ENCODE data around the gene SLC39A11.
"Not testable (repeated sequence)": the region's sequence is repeated elsewhere in the genome, so short reads cannot be mapped to it uniquely, and the experiment has no call there.

SLC39A11 gene

DNA sequence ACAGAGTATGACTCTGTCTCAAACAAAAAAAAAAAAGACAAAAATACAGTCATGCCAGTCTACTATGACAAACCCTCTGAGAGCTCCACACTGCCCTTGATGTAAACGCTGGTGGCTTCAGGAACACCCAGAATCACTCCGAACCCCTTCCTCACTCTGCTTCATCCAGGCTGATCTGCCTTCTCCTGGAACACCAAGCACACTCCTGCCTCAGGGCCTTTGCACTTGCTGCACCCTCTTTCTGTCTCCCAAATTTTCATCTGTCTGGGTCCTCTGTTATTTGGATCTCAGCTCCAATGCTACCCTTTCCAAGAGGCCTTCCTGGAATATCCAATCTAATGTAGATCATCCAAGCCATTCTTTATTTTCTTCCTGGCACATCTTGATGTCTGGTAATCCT, 7.9 kb upstream of the SLC39A11 start:
- DNase-seq (ENCODE audit: extremely low read depth, low read depth) = no peak
- TF ChIP-seq, protein P1, sequence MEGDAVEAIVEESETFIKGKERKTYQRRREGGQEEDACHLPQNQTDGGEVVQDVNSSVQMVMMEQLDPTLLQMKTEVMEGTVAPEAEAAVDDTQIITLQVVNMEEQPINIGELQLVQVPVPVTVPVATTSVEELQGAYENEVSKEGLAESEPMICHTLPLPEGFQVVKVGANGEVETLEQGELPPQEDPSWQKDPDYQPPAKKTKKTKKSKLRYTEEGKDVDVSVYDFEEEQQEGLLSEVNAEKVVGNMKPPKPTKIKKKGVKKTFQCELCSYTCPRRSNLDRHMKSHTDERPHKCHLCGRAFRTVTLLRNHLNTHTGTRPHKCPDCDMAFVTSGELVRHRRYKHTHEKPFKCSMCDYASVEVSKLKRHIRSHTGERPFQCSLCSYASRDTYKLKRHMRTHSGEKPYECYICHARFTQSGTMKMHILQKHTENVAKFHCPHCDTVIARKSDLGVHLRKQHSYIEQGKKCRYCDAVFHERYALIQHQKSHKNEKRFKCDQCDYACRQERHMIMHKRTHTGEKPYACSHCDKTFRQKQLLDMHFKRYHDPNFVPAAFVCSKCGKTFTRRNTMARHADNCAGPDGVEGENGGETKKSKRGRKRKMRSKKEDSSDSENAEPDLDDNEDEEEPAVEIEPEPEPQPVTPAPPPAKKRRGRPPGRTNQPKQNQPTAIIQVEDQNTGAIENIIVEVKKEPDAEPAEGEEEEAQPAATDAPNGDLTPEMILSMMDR (IDR thresholded peaks at IDR 0.05; ENCODE audit: low read depth, low read length, missing control alignments) = no peak
- no peak overlapping the region for H3K4me3 ChIP-seq (replicated peaks; ENCODE audit: low read depth, low read length)

DNA sequence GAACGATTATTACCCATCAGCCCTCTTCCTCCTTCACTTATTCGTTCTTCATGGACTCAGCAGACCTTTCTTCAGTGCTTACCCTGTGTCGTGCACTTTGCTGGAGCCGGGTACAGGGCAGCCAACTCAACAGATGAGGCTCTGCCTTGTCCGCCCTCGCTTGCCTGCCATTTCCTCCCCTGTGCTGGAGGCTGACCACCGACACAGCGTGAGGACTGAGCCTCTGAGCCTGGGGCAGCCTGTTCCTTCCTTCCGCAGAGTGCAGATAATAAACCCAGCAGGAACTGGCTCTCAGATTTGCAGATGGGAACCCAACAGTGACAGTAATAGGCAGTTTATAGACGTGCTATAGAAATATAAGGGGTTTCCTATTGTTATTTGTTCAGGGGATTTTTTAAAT, 7.0 kb upstream of the SLC39A11 start:
- TF ChIP-seq, protein P1 (IDR thresholded peaks at IDR 0.05; ENCODE audit: low read depth, low read length, missing control alignments) = no peak
- H3K4me3 ChIP-seq (replicated peaks; ENCODE audit: low read depth, low read length) = no peak overlapping the region
- DNase-seq (ENCODE audit: extremely low read depth, low read depth) = no peak

DNA sequence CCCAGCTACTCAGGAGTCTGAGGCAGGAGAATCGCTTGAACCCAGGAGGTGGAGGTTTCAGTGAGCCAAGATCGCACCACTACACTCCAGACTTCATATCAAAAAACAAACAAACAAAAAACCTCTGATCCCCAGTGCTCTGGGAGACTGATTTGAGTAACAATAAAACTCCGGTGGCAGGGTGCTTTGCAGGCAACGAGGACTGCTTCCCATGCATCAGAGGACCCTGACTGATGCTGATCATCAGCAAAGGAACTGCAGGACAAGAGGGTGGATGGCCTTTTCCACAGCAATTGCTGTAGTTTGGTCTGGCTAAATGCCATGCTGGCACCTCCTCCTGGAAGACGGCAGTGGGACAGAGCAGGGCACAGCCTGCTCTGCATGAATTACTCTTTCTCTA, 6.4 kb upstream of the SLC39A11 start:
- DNase-seq (ENCODE audit: extremely low read depth, low read depth) = no peak
- no peak overlapping the region for H3K4me3 ChIP-seq (replicated peaks; ENCODE audit: low read depth, low read length)
- TF ChIP-seq, protein P1 (IDR thresholded peaks at IDR 0.05; ENCODE audit: low read depth, low read length, missing control alignments) = no peak

DNA sequence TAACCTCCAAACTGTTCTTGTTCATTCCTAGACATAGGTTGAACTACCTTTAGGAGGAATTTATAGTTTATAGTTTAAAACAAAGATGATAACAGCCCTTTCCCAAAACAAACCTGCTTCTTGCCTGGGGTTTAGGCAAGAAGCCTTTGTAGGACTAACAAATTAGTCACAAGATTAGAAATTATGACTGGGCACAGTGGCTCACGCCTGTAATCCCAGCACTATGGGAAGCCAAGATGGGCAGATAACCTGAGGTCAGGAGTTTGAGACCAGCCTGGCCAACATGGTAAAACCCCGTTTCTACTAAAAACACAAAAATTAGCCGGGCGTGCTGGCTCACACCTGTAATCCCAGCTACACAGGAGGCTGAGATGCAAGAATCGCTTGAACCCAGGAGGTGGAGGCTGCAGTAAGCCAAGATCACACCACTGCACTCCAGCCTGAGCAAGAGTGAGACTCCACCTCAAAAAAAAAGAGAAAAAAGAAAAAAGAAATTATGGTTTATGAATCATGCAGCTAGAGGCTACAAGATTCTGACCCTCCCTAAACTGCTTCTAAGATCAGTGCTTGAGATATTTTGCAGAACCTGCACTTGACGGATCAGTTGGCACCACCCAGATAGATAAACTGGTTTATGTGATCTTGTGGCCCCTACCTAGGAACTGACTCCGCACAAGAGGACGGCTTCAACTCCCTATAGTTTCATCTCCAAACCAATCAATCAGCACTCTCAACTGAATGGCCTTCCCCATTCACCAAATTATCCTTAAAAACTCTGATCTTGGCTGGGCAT, 5.7 kb upstream of the SLC39A11 start:
- H3K4me3 ChIP-seq (replicated peaks; ENCODE audit: low read depth, low read length); DNase-seq (ENCODE audit: extremely low read depth, low read depth): not testable (repeated sequence)

DNA sequence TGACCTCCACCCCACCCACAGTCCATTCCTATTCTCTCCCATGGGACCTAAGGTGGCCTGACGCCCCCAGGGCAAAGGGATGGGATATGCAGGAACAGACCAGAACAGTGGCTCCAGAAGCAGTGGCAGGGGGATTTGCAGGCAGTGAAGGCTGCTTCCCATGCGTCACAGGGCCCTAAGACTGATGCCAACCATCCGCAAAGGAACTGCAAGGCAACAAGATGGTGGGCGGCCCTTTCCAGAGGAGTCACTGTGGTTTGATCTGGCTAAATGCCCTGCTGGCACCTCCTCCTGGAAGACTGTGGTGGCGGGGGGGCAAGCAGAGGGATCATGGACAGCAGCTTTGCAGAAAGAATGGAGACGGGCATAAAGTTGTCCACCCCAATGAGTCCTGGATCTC, 4.4 kb upstream of the SLC39A11 start:
- DNase-seq (ENCODE audit: extremely low read depth, low read depth) = no peak
- TF ChIP-seq, protein P1 (IDR thresholded peaks at IDR 0.05; ENCODE audit: low read depth, low read length, missing control alignments) = no peak
- H3K4me3 ChIP-seq (replicated peaks; ENCODE audit: low read depth, low read length) = no peak overlapping the region

DNA sequence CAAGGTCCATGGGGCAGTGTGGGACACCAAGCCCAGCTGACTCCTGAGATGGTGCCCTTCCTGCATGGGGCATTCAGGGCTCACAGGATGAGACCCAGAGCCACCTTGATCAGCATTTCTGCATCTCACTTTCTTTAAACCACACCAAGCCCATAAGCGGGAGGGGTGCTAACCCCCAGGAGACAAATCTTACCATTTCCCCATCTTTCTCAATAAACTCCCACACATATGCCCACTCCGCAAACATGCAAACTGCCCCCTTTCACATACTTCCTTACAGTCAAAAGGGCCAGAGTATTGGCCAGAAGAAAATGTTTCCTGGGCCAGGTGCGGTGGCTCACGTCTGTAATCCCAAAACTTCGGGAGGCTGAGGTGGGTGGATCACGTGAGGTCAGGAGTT, 3.7 kb upstream of the SLC39A11 start:
- no peak for DNase-seq (ENCODE audit: extremely low read depth, low read depth)
- TF ChIP-seq, protein P1 (IDR thresholded peaks at IDR 0.05; ENCODE audit: low read depth, low read length, missing control alignments) = no peak
- no peak overlapping the region for H3K4me3 ChIP-seq (replicated peaks; ENCODE audit: low read depth, low read length)

DNA sequence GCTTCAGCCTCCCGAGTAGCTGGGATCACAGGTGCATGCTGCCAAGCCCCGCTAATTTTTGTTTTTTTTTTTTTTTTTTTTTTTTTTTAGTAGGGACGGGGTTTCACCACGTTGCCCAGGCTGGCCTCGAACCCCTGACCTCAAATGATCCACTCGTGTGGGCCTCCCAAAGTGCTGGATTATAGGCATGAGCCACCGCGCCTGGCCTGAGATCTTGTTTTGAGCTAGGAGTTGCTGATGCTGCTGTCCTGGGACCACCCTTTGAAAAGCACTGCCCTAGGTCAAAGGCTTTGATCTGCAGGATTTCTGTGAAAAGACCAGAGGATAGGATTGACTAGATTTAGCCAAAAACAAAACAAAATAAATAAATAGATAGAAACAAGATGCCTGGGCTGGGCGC, 798 bp upstream of the SLC39A11 start:
- no peak overlapping the region for H3K4me3 ChIP-seq (replicated peaks; ENCODE audit: low read depth, low read length)
- DNase-seq (ENCODE audit: extremely low read depth, low read depth) = no peak
- TF ChIP-seq, protein P1 (IDR thresholded peaks at IDR 0.05; ENCODE audit: low read depth, low read length, missing control alignments) = no peak
